LoVo (cell line): ENCODE results near the gene B4GALT5.

ENCODE experiments used
- DNase-seq: peaks from one replicate; pipeline ENCODE4 v3.0.0-alpha.2; 2016; ENCODE audit warnings: low spot score

Gene B4GALT5

GRCh38 chr20:49700411-49701185, 13.1 kb downstream of the B4GALT5 start:
- no peak for DNase-seq

- DNase-seq, result no peak
Observed at GRCh38 chr20:49699200-49699992, 14.3 kb downstream of the B4GALT5 start.

- DNase-seq, result no peak
Observed at GRCh38 chr20:49698477-49698876, 15.2 kb downstream of the B4GALT5 start.

- DNase-seq, result no peak
Observed at GRCh38 chr20:49697071-49697470, 16.6 kb downstream of the B4GALT5 start.

- DNase-seq, result no peak
Observed at GRCh38 chr20:49696594-49696993, 17.1 kb downstream of the B4GALT5 start.

GRCh38 chr20:49695830-49696229, 17.8 kb downstream of the B4GALT5 start:
- no peak for DNase-seq

GRCh38 chr20:49694450-49695071, 19.1 kb downstream of the B4GALT5 start:
- DNase-seq, result no peak

- no peak for DNase-seq
Observed at GRCh38 chr20:49693435-49694171, 20.1 kb downstream of the B4GALT5 start.

GRCh38 chr20:49692941-49693340, 20.7 kb downstream of the B4GALT5 start:
- no peak for DNase-seq

- DNase-seq, result no peak
Observed at GRCh38 chr20:49691818-49692568, 21.7 kb downstream of the B4GALT5 start.

- DNase-seq, result peak; percentile 68
Observed at GRCh38 chr20:49690899-49691620, 22.6 kb downstream of the B4GALT5 start.

- DNase-seq, result no peak
Observed at GRCh38 chr20:49687595-49688567, 25.8 kb downstream of the B4GALT5 start.

- no peak for DNase-seq
Observed at GRCh38 chr20:49685809-49686208, 27.9 kb downstream of the B4GALT5 start.

- DNase-seq, result no peak
Observed at GRCh38 chr20:49685161-49685601, 28.5 kb downstream of the B4GALT5 start.

- DNase-seq, result no peak
Observed at GRCh38 chr20:49684335-49684997, 29.2 kb downstream of the B4GALT5 start.

- DNase-seq, result no peak
Observed at GRCh38 chr20:49682798-49683197, 30.9 kb downstream of the B4GALT5 start.

- DNase-seq, result no peak
Observed at GRCh38 chr20:49682278-49682677, 31.4 kb downstream of the B4GALT5 start.

- no peak for DNase-seq
Observed at GRCh38 chr20:49681850-49682216, 31.8 kb downstream of the B4GALT5 start.

- DNase-seq, result no peak
Observed at GRCh38 chr20:49680484-49680883, 33.2 kb downstream of the B4GALT5 start.
